Subcutaneous abdominal adipose tissue (tissue), 5 donors: ENCODE data around the gene ERICH2.

ENCODE experiments used
- H3K27ac ChIP-seq: one replicate; pipeline ENCODE4 v1.7.0; 2013; ENCODE audit warnings: low read depth, mild to moderate bottlenecking, inconsistent platforms, low read length, moderate library complexity
- H3K27me3 ChIP-seq, 5 donors: one replicate each; pipeline ENCODE4 v1.7.0; 2013; ENCODE audit warnings: low read length in 5 of 5, inconsistent platforms in 1 of 5; ENCODE audit not compliant: control insufficient read depth in 5 of 5, insufficient read depth in 4 of 5
- H3K36me3 ChIP-seq, 5 donors: one replicate each; pipeline ENCODE4 v1.7.0; 2013; ENCODE audit warnings: low read length in 5 of 5; ENCODE audit not compliant: control insufficient read depth in 5 of 5, insufficient read depth in 5 of 5
- H3K4me1 ChIP-seq, 5 donors: one replicate each; pipeline ENCODE4 v1.7.0; 2013; ENCODE audit warnings: low read length in 5 of 5, mild to moderate bottlenecking in 3 of 5, moderate library complexity in 1 of 5; ENCODE audit not compliant: control insufficient read depth in 5 of 5, insufficient read depth in 5 of 5
- H3K4me3 ChIP-seq, 5 donors: one replicate each; pipeline ENCODE4 v1.7.0; 2013; ENCODE audit warnings: low read length in 5 of 5, low read depth in 1 of 5
- H3K9ac ChIP-seq, 5 donors: one replicate each; pipeline ENCODE4 v1.7.0; 2013; ENCODE audit warnings: low read length in 5 of 5, mild to moderate bottlenecking in 4 of 5, moderate library complexity in 3 of 5
- H3K9me3 ChIP-seq, 5 donors: one replicate each; pipeline ENCODE4 v1.7.0; 2013; ENCODE audit warnings: low read length in 5 of 5; ENCODE audit not compliant: control insufficient read depth in 5 of 5
- donor health status: healthy.
- donor health status: healthy.
- donor health status: healthy.
- donor health status: healthy.
- donor health status: healthy.

The ERICH2 gene

GRCh38 chr2:170761572-170761971 is 8.6 kb upstream of the ERICH2 start:
- H3K36me3 ChIP-seq = no peaks in the 10 kb centered on the region
- no peaks in the 10 kb centered on the region for H3K27me3 ChIP-seq
- H3K4me1 ChIP-seq = no peaks in the 10 kb centered on the region
- H3K4me3 ChIP-seq = no peak overlapping the region
- H3K27ac ChIP-seq = no peak overlapping the region
- H3K9me3 ChIP-seq = no peaks in the 10 kb centered on the region
- H3K9ac ChIP-seq = no peak overlapping the region

- Histone ChIP-seq H3K27me3 (no peaks in the 10 kb centered on the region), H3K4me3 (no peak overlapping the region), H3K36me3 (no peaks in the 10 kb centered on the region), H3K27ac (no peak overlapping the region), H3K4me1 (no peaks in the 10 kb centered on the region), H3K9me3 (no peaks in the 10 kb centered on the region), H3K9ac (no peak overlapping the region)
Measured at GRCh38 chr2:170762760-170763159, 7.4 kb upstream of the ERICH2 start.

- H3K27ac ChIP-seq = no peak overlapping the region
- H3K4me1 ChIP-seq = no peaks in the 10 kb centered on the region
- H3K9ac ChIP-seq = no peak overlapping the region
- no peaks in the 10 kb centered on the region for H3K27me3 ChIP-seq
- no peak overlapping the region for H3K4me3 ChIP-seq
- H3K36me3 ChIP-seq = no peaks in the 10 kb centered on the region
- no peaks in the 10 kb centered on the region for H3K9me3 ChIP-seq
Measured at GRCh38 chr2:170763232-170763631, 6.9 kb upstream of the ERICH2 start.

- Histone ChIP-seq H3K9me3 (no peaks in the 10 kb centered on the region), H3K27ac (no peak overlapping the region), H3K4me1 (peaks cover 0 to under 1% (median under 1%) of the 10 kb centered on the region in 5 donors), H3K9ac (no peak overlapping the region), H3K4me3 (no peak overlapping the region), H3K36me3 (no peaks in the 10 kb centered on the region), H3K27me3 (no peaks in the 10 kb centered on the region)
Measured at GRCh38 chr2:170764880-170765261, 5.3 kb upstream of the ERICH2 start.

- no peak overlapping the region for H3K27ac ChIP-seq
- peaks cover 0 to 3% (median 0%) of the 10 kb centered on the region in 5 donors for H3K27me3 ChIP-seq
Measured at GRCh38 chr2:170766693-170767092, 3.5 kb upstream of the ERICH2 start.

GRCh38 chr2:170770606-170771420 is 635 bp downstream of the ERICH2 start:
- H3K4me3 ChIP-seq = peak overlapping the region; percentile 71 to 88 (median 82)
- peak overlapping the region; percentile 37 for H3K27ac ChIP-seq
- peaks cover 0 to 15% (median 14%) of the 10 kb centered on the region in 5 donors for H3K4me1 ChIP-seq
- peak overlapping the region in 4 of 5 donors; percentile 55 to 78 (median 70) for H3K9ac ChIP-seq
- no peaks in the 10 kb centered on the region for H3K36me3 ChIP-seq
- H3K9me3 ChIP-seq = no peaks in the 10 kb centered on the region
- peaks cover 0 to 5% (median 0%) of the 10 kb centered on the region in 5 donors for H3K27me3 ChIP-seq

More at GRCh38 chr2:170766693-170767092, 3.5 kb upstream of the ERICH2 start:
- no peaks in the 10 kb centered on the region for H3K9me3 ChIP-seq
- H3K9ac ChIP-seq = no peak overlapping the region
- H3K36me3 ChIP-seq = no peaks in the 10 kb centered on the region
- H3K4me1 ChIP-seq = peaks cover 0 to 15% (median 14%) of the 10 kb centered on the region in 5 donors
- H3K4me3 ChIP-seq = no peak overlapping the region

- Histone ChIP-seq H3K4me3 (peak overlapping the region; percentile 61 to 82 (median 77)), H3K9ac (peak overlapping the region in 3 of 5 donors; percentile 51 to 78 (median 68)), H3K27me3 (peaks cover 0 to 5% (median 0%) of the 10 kb centered on the region in 5 donors), H3K27ac (no peak overlapping the region), H3K9me3 (no peaks in the 10 kb centered on the region), H3K4me1 (peaks cover 0 to 15% (median 14%) of the 10 kb centered on the region in 5 donors), H3K36me3 (no peaks in the 10 kb centered on the region)
Measured at GRCh38 chr2:170771421-170771937, 1.3 kb downstream of the ERICH2 start.

- no peaks in the 10 kb centered on the region for H3K9me3 ChIP-seq
- no peak overlapping the region for H3K4me3 ChIP-seq
- no peaks in the 10 kb centered on the region for H3K36me3 ChIP-seq
- H3K27ac ChIP-seq = no peak overlapping the region
- no peak overlapping the region for H3K9ac ChIP-seq
- H3K27me3 ChIP-seq = peaks cover 0 to 5% (median 0%) of the 10 kb centered on the region in 5 donors
- H3K4me1 ChIP-seq = peaks cover 0 to 15% (median 14%) of the 10 kb centered on the region in 5 donors
Measured at GRCh38 chr2:170772295-170772694, 2.1 kb downstream of the ERICH2 start.

- H3K9ac ChIP-seq = no peak overlapping the region
- no peaks in the 10 kb centered on the region for H3K9me3 ChIP-seq
- H3K27ac ChIP-seq = no peak overlapping the region
- H3K4me1 ChIP-seq = peaks cover 0 to 15% (median 14%) of the 10 kb centered on the region in 5 donors
- H3K27me3 ChIP-seq = peaks cover 0 to 5% (median 0%) of the 10 kb centered on the region in 5 donors
- no peaks in the 10 kb centered on the region for H3K36me3 ChIP-seq
- no peak overlapping the region for H3K4me3 ChIP-seq
Measured at GRCh38 chr2:170774074-170774473, 3.9 kb downstream of the ERICH2 start.

- H3K36me3 ChIP-seq = peaks cover 0 to under 1% (median 0%) of the 10 kb centered on the region in 5 donors
- no peaks in the 10 kb centered on the region for H3K9me3 ChIP-seq
- H3K4me1 ChIP-seq = no peaks in the 10 kb centered on the region
- H3K27me3 ChIP-seq = no peaks in the 10 kb centered on the region
- no peak overlapping the region for H3K4me3 ChIP-seq
- H3K9ac ChIP-seq = no peak overlapping the region
- H3K27ac ChIP-seq = no peak overlapping the region
Measured at GRCh38 chr2:170778900-170779299, 8.7 kb downstream of the ERICH2 start.
